Measurements from ENCODE around the gene CA10.

CA10 gene

GRCh38 chr17:51720439-51720838 is 438.1 kb downstream of the CA10 start:
- no peak overlapping the region for H3K4me3 Mint-ChIP-seq
- no peak for DNase-seq
- H3K27me3 Mint-ChIP-seq, result peaks cover 11 to 31% of the 10 kb centered on the region in 2 donors
- H3K36me3 Mint-ChIP-seq, result peaks cover 0 to 3% of the 10 kb centered on the region in 2 donors
- no peak for ATAC-seq (replicated peaks)
- no peak overlapping the region for H3K27ac Mint-ChIP-seq
- H3K9me3 Mint-ChIP-seq, result peaks cover 4 to 7% of the 10 kb centered on the region in 2 donors
- peaks cover 4 to 9% of the 10 kb centered on the region in 2 donors for H3K4me1 Mint-ChIP-seq

GRCh38 chr17:51718983-51719382 is 439.5 kb downstream of the CA10 start:
- peaks cover 11 to 25% of the 10 kb centered on the region in 2 donors for H3K27me3 Mint-ChIP-seq
- no peaks in the 10 kb centered on the region for H3K4me1 Mint-ChIP-seq
- peaks cover 0 to 3% of the 10 kb centered on the region in 2 donors for H3K36me3 Mint-ChIP-seq
- no peak overlapping the region for H3K4me3 Mint-ChIP-seq
- peaks cover 4 to 5% of the 10 kb centered on the region in 2 donors for H3K9me3 Mint-ChIP-seq
- DNase-seq (no peak), ATAC-seq (replicated peaks) (no peak)
- no peak overlapping the region for H3K27ac Mint-ChIP-seq

GRCh38 chr17:51711581-51711980 is 446.9 kb downstream of the CA10 start:
- DNase-seq, result no peak
- no peaks in the 10 kb centered on the region for H3K9me3 Mint-ChIP-seq
- H3K27me3 Mint-ChIP-seq, result peaks cover 0 to 7% of the 10 kb centered on the region in 2 donors
- ATAC-seq (replicated peaks), result no peak
- no peak overlapping the region for H3K27ac Mint-ChIP-seq
- no peaks in the 10 kb centered on the region for H3K4me1 Mint-ChIP-seq
- no peak overlapping the region for H3K4me3 Mint-ChIP-seq
- no peaks in the 10 kb centered on the region for H3K36me3 Mint-ChIP-seq

DNA sequence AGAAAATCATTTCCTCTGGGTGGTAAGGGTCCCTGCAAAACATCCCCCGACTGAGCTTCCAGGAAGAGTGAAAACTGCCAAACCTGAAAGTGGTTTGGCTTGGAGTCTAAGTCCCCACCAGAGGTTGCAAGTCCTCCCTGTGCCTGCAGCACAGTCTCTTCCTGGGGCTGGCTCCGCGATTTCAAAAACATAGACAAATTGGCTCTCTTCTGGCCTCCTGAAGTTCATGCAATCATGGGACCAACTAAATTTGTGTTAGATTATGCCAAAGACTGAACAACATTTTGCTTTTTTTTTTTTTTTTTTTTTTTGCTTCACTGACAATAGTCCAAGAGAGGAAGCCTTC is 447.9 kb downstream of the CA10 start:
- Mint-ChIP-seq H3K27ac (no peak overlapping the region), H3K36me3 (no peaks in the 10 kb centered on the region), H3K9me3 (no peaks in the 10 kb centered on the region), H3K4me1 (no peaks in the 10 kb centered on the region), H3K4me3 (no peak overlapping the region), H3K27me3 (peaks cover 0 to 7% of the 10 kb centered on the region in 2 donors)
- DNase-seq (no peak), ATAC-seq (replicated peaks) (no peak)

GRCh38 chr17:51709694-51710633 is 448.6 kb downstream of the CA10 start:
- H3K4me1 Mint-ChIP-seq, result no peaks in the 10 kb centered on the region

DNA sequence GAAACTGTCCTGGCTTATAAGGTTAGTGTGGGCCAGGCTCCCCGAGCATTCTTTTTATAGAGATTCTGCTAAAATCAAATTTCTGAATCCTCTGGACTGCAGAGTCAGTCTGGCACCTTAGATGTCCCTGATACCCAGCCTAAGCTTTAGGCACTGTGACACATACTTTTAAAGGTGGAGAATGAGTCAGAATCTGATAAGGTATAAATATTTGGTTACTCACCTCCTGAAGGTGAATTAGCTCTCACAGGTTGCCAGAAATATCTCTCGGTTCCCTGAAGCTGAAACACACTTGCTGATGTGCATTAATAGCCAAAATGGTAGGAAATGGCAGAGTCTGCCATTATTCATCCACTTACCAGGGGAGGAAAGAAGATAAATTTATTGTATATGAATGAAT is 451.3 kb downstream of the CA10 start:
- no peak overlapping the region for H3K4me3 Mint-ChIP-seq
- H3K9me3 Mint-ChIP-seq, result no peaks in the 10 kb centered on the region
- H3K27me3 Mint-ChIP-seq, result peaks cover 0 to 7% of the 10 kb centered on the region in 2 donors
- no peaks in the 10 kb centered on the region for H3K4me1 Mint-ChIP-seq
- no peak for ATAC-seq (replicated peaks)
- no peak for DNase-seq
- H3K36me3 Mint-ChIP-seq, result no peaks in the 10 kb centered on the region
- H3K27ac Mint-ChIP-seq, result no peak overlapping the region

More at GRCh38 chr17:51709694-51710633, 448.6 kb downstream of the CA10 start:
- no peak for ATAC-seq (replicated peaks)
- Mint-ChIP-seq H3K36me3 (no peaks in the 10 kb centered on the region), H3K4me3 (no peak overlapping the region), H3K9me3 (no peaks in the 10 kb centered on the region), H3K27me3 (peaks cover 0 to 7% of the 10 kb centered on the region in 2 donors), H3K27ac (no peak overlapping the region)
- DNase-seq, result no peak

DNA sequence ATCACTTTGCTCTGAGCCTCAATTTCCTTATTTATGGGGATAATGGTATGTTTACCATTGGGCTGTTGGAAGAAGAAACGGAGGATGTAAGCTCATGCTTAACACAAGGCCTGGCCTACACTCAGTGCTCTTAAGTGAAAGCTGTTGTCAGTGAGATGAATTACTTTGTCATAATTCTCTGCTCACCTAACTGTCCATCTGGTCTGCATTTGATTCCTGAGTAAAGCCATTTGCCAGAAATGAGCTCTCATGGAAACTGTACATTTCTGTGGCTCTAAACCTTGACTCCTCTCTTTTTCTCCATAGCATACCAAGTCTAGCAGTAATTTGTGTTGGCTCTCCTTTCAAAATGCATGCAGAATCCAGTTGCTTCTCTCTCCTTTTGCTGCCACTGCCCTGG is 452.4 kb downstream of the CA10 start:
- no peak overlapping the region for H3K4me3 Mint-ChIP-seq
- H3K9me3 Mint-ChIP-seq, result no peaks in the 10 kb centered on the region
- no peak for DNase-seq
- no peaks in the 10 kb centered on the region for H3K4me1 Mint-ChIP-seq
- no peak for ATAC-seq (replicated peaks)
- H3K27ac Mint-ChIP-seq, result no peak overlapping the region
- no peaks in the 10 kb centered on the region for H3K36me3 Mint-ChIP-seq
- peaks cover 0 to 7% of the 10 kb centered on the region in 2 donors for H3K27me3 Mint-ChIP-seq

DNA sequence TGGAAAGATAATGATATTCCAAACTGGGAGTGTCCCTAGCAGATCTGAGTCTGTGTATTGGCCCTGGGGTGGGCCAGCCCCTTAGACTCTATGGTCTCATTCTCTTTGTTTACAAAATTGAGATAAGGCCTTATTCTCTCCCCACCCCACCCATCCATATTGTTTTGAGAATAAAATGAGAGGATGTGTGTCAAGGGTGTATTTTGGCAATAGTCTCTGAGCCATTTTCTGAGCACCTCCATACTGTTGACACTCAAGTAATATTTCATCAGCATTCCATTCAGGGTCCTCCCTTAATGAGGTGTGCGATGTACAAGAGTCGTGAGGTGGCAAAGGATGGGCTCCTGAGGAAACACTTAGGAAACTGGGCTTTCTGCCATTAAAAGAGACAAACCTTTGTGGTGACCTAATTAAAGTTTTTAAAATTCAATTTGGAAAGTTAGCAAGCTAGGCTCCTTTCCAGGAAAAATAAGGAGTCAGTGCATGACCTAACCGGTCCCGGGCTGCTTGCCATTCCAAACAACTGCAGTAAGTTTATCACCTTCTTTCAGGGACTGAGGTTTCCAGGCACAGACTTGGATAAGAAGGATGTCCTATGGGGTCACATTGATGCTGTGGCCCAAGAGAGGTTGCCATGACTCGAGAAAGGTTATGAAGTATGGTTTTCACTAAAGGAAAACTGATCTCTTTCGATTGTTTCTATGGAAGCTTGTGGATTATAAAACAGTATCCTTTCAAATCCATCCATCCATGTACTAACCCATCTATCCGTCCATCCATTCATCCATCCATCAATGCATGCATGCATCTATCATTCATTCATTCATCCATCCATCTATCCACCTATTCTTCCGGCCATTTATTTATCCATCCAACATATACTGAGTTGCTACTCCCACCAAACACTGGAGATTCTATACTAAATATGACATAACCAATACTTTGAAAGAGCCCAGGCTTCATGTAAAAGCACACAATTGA is 454.9 kb downstream of the CA10 start:
- Mint-ChIP-seq H3K4me1 (no peaks in the 10 kb centered on the region), H3K9me3 (no peaks in the 10 kb centered on the region), H3K27ac (no peak overlapping the region), H3K27me3 (peaks cover 0 to 7% of the 10 kb centered on the region in 2 donors), H3K4me3 (no peak overlapping the region), H3K36me3 (no peaks in the 10 kb centered on the region)
- DNase-seq, result no peak
- ATAC-seq (replicated peaks), result no peak

DNA sequence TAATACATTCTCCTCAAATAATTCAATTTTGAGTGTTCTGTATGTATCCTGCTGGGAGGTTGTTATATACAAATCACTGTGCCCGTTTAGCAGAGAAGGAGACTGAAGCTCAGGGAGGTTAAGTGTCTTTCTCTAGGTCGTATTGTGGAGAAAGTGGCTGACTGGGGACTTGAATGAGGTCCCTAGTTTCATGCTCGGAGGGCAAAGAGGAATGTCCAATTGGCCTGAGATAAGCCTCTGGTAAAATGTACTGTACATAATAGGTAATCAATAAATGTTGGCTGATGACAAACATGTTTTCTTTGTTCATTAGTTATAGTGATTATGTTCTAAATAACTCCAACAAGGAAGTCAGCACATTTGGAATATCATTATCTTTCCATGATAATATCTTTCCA is 455.6 kb downstream of the CA10 start:
- Mint-ChIP-seq H3K27me3 (peaks cover 0 to 6% of the 10 kb centered on the region in 2 donors), H3K4me1 (no peaks in the 10 kb centered on the region), H3K36me3 (no peaks in the 10 kb centered on the region), H3K4me3 (no peak overlapping the region), H3K9me3 (no peaks in the 10 kb centered on the region), H3K27ac (no peak overlapping the region)
- no peak for DNase-seq
- no peak for ATAC-seq (replicated peaks)

- no peaks in the 10 kb centered on the region for H3K27me3 Mint-ChIP-seq
- ATAC-seq (replicated peaks), result no peak
- no peak overlapping the region for H3K4me3 Mint-ChIP-seq
- H3K9me3 Mint-ChIP-seq, result no peaks in the 10 kb centered on the region
- DNase-seq, result no peak
- no peaks in the 10 kb centered on the region for H3K4me1 Mint-ChIP-seq
- no peak overlapping the region for H3K27ac Mint-ChIP-seq
- no peaks in the 10 kb centered on the region for H3K36me3 Mint-ChIP-seq
Measured at GRCh38 chr17:51701501-51701900, 457.0 kb downstream of the CA10 start.

DNA sequence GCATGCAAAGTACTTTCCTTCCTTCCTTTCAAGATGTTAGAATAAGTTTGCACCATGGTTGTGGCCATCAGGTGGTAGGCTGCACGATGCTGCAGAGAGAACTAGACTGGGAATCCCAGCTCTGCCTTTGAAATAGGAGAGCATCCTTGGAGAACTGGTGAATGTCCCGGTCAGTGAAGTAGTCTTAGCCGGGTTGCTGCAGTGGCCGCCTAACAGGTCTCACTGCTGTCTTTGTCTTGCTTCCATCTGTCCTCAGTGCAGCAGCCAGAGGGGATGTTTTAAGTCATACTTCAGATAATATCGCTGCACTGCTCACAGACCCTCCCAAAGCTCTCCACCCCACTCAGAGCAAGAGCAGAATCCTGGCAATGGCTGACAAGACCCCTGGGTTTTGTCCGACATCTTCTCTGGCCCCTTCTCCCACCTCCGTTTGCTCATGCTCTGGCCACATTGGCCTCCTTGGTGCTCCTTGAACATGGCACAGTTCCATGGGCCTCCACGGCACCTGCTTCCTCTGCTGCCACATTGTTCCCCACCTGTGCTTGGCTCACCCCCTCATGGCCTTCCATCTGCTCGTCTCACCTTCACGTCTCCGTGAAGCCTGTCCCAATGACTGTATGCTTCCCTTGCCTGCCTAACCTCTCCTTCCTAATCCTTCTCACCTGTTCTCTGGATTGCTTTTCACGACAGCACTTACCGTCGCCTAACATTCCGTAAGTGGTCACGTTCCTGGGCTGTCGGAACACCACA is 458.3 kb downstream of the CA10 start:
- H3K27ac Mint-ChIP-seq, result no peak overlapping the region
- no peak overlapping the region for H3K4me3 Mint-ChIP-seq
- H3K27me3 Mint-ChIP-seq, result no peaks in the 10 kb centered on the region
- ATAC-seq (replicated peaks) (no peak), DNase-seq (no peak)
- peaks cover 0 to 2% of the 10 kb centered on the region in 2 donors for H3K9me3 Mint-ChIP-seq
- H3K36me3 Mint-ChIP-seq, result no peaks in the 10 kb centered on the region
- H3K4me1 Mint-ChIP-seq, result no peaks in the 10 kb centered on the region

DNA sequence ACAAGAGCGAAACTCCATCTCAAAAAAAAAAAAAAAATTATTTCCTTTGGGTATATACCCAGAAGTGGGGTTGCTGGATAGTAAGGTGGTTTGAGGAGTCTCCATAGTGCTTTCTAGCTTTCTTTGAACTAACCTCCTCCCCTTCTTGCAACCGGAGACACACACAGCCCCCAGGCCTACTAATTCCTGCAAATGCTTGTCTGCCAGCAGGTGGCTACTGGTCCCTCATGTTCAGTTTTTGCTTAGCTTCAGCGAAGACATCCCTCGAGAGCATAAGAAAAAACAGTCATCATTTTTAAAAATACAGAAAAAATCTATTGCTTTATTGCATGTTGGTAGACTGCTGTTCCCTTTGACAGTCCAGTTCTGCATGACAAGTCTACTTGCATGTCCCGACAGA is 459.2 kb downstream of the CA10 start:
- ATAC-seq (replicated peaks) (no peak), DNase-seq (no peak)
- H3K36me3 Mint-ChIP-seq, result no peaks in the 10 kb centered on the region
- no peak overlapping the region for H3K4me3 Mint-ChIP-seq
- peaks cover 3 to 5% of the 10 kb centered on the region in 2 donors for H3K9me3 Mint-ChIP-seq
- no peaks in the 10 kb centered on the region for H3K4me1 Mint-ChIP-seq
- peaks cover 0 to 3% of the 10 kb centered on the region in 2 donors for H3K27me3 Mint-ChIP-seq
- H3K27ac Mint-ChIP-seq, result no peak overlapping the region

GRCh38 chr17:51692917-51693316 is 465.6 kb downstream of the CA10 start:
- Mint-ChIP-seq H3K36me3 (no peaks in the 10 kb centered on the region), H3K9me3 (peaks cover 10 to 11% of the 10 kb centered on the region in 2 donors), H3K4me1 (no peaks in the 10 kb centered on the region), H3K4me3 (no peak overlapping the region), H3K27me3 (peaks cover 0 to 5% of the 10 kb centered on the region in 2 donors), H3K27ac (no peak overlapping the region)
- no peak for ATAC-seq (replicated peaks)
- DNase-seq, result no peak

DNA sequence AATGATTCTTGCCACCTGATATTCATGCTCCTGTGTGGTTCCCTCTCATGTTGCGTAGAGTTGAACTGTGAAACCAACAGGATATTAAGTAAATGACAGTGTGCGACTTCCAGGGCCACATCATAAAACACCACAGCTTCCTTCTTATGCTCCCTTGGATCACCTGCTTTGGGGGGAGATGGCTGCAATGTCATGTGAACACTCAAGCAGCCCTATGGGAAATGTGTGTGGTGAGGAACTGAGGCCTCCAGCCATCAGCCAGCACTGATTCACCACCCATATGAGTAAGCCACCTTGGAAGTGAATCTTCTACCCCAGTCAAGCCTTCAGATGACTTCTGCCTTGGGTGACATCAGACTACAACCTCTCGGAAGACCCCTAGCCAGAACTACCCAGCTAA is 470.6 kb downstream of the CA10 start:
- Mint-ChIP-seq H3K4me3 (no peak overlapping the region), H3K27me3 (no peaks in the 10 kb centered on the region), H3K27ac (no peak overlapping the region), H3K36me3 (no peaks in the 10 kb centered on the region), H3K4me1 (no peaks in the 10 kb centered on the region), H3K9me3 (peaks cover 5 to 9% of the 10 kb centered on the region in 2 donors)
- DNase-seq (no peak), ATAC-seq (replicated peaks) (no peak)
